Esophagus mucosa (tissue), 1 donor: ENCODE results near the gene P2RX7. TPM values are rescaled to one million over a fixed set of nuclear protein-coding genes. Genes with fewer than 3 reads are reported as not detected.
"Not testable (repeated sequence)": the region's sequence is repeated elsewhere in the genome, so short reads cannot be mapped to it uniquely, and the experiment has no call there.

Experiments
- ATAC-seq: fragments of 200-7000 bp; cut with Tn5 transposase; one replicate; pipeline ENCODE4 v1.9.1; 2020
- total RNA-seq: library from RNA; stranded (reverse); gene quantifications from one replicate; pipeline ENCODE4 v1.2.4, GENCODE V29; 2023
- donor health status: DM: yes; HTN: yes; CAD: no.

Gene P2RX7
- total RNA-seq, 1 donor from 2014 or later, result 4.1 TPM

- no peak for ATAC-seq
Measured at GRCh38 chr12:121135320-121135719, 2.6 kb downstream of the P2RX7 start.

- no peak for ATAC-seq
Measured at GRCh38 chr12:121137512-121137911, 4.8 kb downstream of the P2RX7 start.

- ATAC-seq, result no peak
Measured at GRCh38 chr12:121138284-121138683, 5.6 kb downstream of the P2RX7 start.

DNA sequence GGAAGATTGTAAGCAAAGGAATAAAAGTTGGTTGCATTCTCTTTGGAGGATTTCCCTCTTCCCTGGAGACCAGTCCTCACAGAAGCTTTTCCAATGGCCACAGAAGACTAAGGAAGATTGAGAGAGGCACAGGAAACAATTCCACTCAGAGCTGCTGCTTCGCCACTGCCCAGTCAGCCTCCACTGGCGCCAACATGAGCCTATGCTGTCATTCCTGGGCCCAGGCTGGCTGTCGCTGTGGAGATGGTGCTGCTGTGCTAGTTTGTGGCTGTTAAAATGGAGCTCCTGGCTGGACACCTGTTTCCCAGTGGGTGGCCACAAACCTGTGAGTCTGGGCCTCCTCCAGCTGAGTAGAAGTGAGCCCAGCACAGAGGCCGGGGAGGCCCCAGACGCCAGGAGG is 6.6 kb downstream of the P2RX7 start:
- no peak for ATAC-seq

DNA sequence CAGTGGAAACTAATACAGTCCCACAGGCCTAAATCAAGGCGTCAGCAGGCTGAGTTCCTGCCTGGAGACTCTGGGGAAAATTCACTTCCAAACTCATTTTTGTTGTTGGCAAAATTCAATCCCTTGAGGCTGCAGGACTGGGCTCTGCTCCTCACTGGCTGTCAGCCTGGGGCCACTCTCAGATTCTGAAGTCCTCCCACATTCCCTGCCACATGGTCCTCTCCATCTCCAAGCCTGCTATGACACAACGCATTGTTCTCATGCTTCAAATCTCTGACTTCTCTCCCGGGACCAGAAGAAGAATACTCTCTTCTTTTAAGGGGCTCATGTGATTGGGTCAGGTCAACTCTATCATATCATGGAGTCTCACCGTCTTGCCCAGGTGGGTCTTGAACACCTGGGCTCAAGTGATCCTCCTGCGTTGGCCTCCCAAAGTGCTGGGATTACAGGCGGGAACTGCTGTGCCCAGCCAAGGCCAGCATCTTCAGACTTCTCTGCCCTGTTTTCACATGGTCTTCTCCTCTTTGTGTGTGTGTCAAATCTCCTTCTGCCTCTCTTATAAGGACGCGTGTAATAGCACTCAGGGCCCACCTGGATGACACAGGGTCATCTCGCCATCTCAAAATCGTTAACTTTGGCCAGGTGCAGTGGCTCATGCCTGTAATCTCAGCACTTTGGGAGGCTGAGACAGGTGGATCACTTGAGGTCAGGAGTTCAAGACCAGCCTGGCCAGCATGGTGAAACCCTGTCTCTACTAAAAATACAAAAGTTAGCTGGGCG is 9.7 kb downstream of the P2RX7 start:
- ATAC-seq, result no peak

DNA sequence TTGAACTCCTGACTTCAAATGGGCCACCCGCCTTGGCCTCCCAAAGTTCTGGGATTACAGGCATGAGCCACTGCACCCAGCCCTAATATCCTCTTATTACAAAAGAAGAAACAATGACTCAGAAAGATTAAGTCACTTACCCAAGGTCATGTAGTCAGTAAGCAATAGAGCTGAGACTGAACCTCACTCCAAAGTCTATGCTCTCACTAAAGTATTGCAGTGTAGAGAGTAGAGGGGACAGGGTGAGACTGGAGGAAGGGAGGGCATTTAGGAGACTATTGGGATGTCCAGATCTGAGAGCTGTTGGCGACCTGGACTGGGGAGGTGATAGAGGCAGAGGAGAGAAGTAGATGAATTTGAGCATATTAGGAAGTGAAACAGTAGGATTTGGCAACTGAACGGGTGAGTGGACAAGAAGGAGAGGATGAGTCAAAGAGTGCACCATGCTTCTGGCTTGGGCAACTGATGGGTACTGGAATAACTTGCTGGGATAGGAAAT is 11.8 kb downstream of the P2RX7 start:
- peak; percentile 86 for ATAC-seq

DNA sequence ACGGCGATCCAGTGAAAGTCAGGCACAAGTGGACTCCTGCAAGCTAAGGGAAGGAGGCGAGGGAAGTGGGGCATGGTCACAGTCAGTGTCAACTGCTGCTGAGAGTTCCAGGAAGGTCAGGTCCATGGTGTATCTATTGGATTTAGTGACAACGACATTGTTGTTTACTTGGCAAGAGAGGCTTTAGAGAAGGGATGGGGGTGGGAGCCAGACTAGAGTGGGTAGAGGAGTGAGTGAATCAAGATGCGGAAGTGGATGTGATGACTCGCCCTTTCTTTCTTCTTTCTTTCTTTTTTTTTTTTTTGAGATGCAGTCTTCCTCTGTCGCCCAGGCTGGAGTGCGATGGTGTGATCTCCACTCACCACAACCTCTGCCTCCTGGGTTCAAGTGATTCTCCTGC is 12.5 kb downstream of the P2RX7 start:
- peak; percentile 22 for ATAC-seq

DNA sequence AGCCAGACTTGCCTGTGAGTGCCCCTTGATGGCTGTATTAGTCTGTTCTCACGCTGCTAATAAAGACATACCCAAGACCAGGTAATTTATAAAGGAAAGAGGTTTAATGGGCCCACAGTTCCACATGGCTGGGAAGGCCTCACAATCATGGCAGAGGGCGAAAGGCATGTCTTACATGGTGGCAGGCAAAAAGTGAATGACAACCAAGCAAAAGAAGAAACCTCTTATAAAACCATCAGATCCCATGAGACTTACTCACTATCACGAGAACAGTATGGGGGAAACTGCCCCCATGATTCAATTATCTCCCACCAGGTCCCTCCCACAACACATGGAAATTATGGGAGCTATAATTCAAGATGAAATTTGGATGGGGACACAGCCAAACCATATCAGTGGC is 16.6 kb downstream of the P2RX7 start:
- not testable (repeated sequence) for ATAC-seq

GRCh38 chr12:121154793-121155375 is 22.2 kb downstream of the P2RX7 start:
- ATAC-seq, result no peak

- no peak for ATAC-seq
Measured at GRCh38 chr12:121156365-121156764, 23.7 kb downstream of the P2RX7 start.

DNA sequence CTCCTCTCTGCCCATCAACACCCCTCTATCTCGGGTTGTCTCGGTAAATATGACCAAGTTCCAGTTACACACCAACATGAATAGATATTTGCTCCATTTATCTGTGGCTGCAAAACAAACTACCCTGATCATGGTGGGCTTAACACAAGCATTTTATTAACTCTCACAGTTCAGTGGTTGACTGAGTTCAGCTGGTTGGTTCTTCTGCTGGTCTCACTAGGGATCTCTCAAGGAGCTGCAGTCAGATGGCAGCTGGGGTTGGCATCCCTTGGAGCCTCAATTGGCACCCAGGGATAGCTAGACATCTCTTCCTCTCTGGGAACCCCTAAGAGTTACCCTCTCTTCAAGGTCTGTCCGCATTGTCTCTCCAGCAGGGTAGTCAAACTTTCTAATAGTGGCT is 25.4 kb downstream of the P2RX7 start:
- ATAC-seq, result no peak

DNA sequence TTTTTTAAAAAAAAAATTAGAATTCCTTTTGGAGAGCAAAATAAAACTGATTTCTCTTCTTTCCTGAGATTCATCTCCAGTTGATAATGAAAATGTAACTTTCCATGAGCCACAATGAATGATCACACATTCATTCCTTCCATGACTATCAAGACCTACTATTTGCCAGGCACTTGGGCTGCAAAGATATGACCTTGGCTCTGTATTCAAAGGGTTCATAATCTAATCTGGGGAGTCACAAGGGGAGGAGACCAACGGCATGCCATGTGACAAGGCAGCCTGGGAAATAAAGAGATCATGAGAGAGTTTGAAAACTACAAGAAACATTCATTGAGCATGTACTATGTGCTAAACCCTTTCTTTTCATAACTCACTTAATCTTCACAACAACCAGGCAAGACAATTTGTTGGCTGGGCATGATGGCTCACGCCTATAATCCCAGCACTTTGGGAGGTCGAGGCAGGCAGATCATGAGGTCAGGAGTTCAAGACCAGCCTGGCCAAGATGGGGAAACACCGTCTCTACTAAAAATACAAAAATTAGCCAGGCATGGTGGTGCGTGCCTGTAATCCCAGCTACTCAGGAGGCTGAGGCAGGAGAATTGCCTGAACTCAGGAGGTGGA is 26.2 kb downstream of the P2RX7 start:
- ATAC-seq, result not testable (repeated sequence)

- ATAC-seq, result no peak
Measured at GRCh38 chr12:121159467-121160307, 27.0 kb downstream of the P2RX7 start.

GRCh38 chr12:121162384-121162783 is 29.7 kb downstream of the P2RX7 start:
- ATAC-seq, result no peak

GRCh38 chr12:121162985-121163384 is 30.3 kb downstream of the P2RX7 start:
- no peak for ATAC-seq

- not testable (repeated sequence) for ATAC-seq
Measured at GRCh38 chr12:121164839-121165238, 32.2 kb downstream of the P2RX7 start.

DNA sequence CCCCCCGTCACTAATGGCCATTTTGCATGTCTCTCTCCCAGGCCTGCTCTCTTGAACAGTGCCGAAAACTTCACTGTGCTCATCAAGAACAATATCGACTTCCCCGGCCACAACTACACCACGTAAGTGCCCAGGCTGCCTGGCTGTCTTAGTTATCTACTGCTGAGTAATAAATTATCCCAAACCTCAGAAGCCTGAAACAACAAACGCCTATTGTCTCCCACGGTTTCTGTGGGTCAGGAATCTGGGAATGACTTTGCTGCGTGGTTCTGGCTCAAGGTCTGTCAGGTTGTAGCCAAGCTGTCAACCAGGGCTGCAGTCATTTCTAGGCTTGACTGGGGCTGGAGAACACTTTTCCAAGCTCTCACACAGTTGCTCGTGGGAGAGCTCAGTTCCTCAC is 32.6 kb downstream of the P2RX7 start:
- ATAC-seq, result no peak

DNA sequence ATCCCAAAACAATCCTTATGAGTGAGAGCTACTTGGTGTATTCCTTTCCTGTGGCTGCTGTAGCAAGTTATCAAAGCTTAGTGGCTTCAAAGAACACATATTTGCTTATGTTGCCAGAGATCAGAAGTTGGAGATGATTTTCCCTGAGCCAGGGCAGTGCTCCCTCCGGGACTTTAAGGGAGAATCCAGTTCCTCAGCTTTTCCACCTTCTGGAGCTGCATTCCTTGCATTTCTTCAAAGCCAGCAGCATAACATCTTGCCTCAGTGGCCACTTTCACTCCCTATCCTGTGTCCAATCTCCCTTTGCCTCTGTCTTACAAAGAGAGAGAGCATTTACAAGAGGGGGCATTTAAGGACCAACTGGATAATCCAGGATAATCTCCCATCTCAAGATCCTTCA is 33.7 kb downstream of the P2RX7 start:
- ATAC-seq, result no peak

DNA sequence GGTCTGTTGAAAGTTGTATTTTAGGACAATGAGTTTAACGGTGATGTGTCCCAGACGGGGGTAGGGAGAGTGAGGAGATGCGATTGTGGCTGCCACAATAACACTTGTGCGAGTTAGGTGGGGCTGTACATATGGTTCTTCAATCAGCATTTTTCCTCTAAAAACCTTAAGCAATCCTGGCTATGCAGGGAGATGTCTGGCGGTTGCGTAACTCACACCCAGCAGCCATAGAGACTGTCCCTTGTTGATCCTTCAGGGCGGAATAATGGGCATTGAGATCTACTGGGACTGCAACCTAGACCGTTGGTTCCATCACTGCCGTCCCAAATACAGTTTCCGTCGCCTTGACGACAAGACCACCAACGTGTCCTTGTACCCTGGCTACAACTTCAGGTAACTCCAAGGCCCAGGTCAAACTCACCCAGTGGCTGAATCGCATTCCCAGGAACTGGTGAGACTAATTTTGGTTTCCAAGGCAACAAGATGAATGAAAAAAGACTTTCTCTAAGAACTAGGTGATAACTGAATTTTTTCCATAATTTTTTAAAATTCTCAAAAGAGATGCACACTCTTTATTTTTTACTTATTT is 34.6 kb downstream of the P2RX7 start:
- no peak for ATAC-seq

GRCh38 chr12:121167951-121168350 is 35.3 kb downstream of the P2RX7 start:
- no peak for ATAC-seq

DNA sequence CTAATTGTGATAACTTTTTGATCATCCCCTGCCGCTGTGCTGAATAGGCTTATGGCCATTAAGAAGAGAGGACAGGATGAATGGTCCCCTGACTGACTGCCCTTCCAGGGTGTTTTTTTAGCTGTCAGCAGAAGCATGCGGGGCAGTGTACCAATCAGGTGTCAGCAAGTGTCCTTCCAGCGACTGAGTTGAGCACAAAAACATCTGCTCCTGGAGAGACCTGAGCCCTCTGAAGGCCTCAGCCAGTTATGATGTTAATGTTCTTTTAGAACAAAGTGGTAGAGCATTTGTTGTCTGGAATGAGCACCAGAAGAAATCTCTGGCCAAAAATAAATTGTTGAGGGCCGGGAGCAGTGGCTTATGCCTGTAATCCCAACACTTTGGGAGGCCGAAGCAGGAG is 37.5 kb downstream of the P2RX7 start:
- ATAC-seq, result no peak

DNA sequence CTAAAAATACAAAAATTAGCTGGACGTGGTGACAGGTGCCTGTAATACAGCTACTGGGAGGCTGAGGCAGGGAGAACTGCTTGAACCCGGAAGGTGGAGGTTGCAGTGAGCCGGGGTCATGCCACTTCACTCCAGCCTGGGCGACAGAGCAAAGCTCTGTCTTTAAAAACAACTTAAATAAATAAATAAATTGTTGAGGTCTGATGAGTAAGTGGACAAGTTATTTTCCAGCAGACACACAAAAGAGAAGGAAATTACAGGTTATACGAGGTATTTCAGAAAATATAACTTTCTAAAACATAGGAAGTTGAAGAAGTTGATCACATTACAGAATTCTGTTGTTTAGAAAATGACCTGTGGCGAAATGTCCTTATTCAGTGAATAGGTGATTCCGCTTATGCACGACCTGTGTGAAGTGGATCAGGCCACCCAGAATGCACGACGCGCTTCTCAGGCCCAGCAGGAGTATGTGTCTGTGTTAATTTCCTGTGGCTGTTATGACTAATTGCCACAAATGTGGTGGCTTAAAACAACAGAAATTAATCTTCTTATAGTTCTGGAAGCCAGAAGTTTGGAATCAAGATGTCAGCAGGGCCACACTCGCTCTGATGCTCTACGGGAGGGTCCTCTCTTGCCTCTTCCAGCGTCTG is 38.1 kb downstream of the P2RX7 start:
- ATAC-seq, result no peak
